Chondrocyte (in vitro differentiated cells): ENCODE measurements around the gene IGSF9. TPM values are rescaled to one million over a fixed set of nuclear protein-coding genes. Genes with fewer than 3 reads are reported as not detected.

Experiments used
- DNase-seq: peaks from one replicate; pipeline ENCODE4 v3.0.0; 2021; ENCODE audit warnings: mixed read lengths, low spot score
- H3K27ac Mint-ChIP-seq: one replicate; pipeline ENCODE4 v1.8.0; 2021; ENCODE audit warnings: mild to moderate bottlenecking, moderate library complexity, mixed read lengths; ENCODE audit not compliant: unreplicated experiment
- H3K27me3 Mint-ChIP-seq: 2 replicates; pipeline ENCODE4 v1.8.0; 2021; ENCODE audit warnings: low read depth, mixed read lengths
- H3K36me3 Mint-ChIP-seq: 2 replicates; pipeline ENCODE4 v1.8.0; 2021; ENCODE audit warnings: low read depth, mixed read lengths
- H3K4me1 Mint-ChIP-seq: 2 replicates; pipeline ENCODE4 v1.8.0; 2021; ENCODE audit warnings: low read depth, mild to moderate bottlenecking, mixed read lengths
- H3K4me3 Mint-ChIP-seq: one replicate; pipeline ENCODE4 v1.8.0; 2021; ENCODE audit warnings: mild to moderate bottlenecking, moderate library complexity, mixed read lengths; ENCODE audit not compliant: unreplicated experiment
- H3K9me3 Mint-ChIP-seq: 2 replicates; pipeline ENCODE4 v1.8.0; 2021; ENCODE audit warnings: low read depth, mixed read lengths
- total RNA-seq: library from RNA; stranded (reverse); gene quantifications from 3 replicates; pipeline ENCODE4 v1.2.1, GENCODE V29; 2021
- TF ChIP-seq, protein P1 (sequence below): fragments of 200-600 bp; sonication (generic); IDR thresholded peaks from 2 replicates; pipeline ENCODE4 v1.5.0; 2021; ENCODE audit warnings: antibody characterized with exemption, mild to moderate bottlenecking, moderate library complexity

Gene IGSF9
- total RNA-seq, 1 donor from 2014 or later: not detected

DNA sequence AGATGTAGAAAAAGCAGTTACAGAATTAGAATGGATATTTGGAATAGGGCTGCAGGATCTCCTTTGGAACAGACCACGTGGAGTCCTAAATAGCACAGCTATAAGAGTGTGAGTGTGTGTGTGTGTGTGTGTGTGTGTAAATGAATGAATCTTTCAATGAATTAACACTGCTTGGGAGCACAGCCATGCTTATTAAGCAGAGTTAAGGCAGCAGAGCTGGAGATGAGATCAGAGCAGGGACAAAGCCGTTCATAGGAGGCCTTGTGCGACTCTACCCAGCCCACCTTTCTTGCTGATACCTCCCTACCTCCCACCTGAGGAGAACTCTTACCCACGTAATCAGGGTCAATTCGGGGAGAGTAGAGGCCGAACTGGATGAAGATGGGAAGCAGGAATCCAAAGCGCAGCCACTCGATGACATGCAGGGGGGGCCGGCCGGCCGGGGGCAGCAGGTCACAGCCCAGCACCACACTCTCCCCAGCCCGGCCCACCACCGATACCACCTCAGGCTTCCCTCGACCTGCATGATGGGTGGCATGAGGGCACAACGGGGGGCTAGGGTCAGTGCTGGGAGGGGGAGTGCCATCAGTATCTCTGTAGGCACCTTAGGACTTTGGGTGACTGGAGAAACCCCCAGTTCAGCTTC lies 2.7 kb downstream of the IGSF9 start:
- H3K9me3 Mint-ChIP-seq: no peaks in the 10 kb centered on the region
- no peaks in the 10 kb centered on the region for H3K36me3 Mint-ChIP-seq
- H3K27me3 Mint-ChIP-seq: peaks cover 42% of the 10 kb centered on the region
- no peak overlapping the region for H3K4me3 Mint-ChIP-seq
- peaks cover 13% of the 10 kb centered on the region for H3K4me1 Mint-ChIP-seq
- TF ChIP-seq, protein P1, sequence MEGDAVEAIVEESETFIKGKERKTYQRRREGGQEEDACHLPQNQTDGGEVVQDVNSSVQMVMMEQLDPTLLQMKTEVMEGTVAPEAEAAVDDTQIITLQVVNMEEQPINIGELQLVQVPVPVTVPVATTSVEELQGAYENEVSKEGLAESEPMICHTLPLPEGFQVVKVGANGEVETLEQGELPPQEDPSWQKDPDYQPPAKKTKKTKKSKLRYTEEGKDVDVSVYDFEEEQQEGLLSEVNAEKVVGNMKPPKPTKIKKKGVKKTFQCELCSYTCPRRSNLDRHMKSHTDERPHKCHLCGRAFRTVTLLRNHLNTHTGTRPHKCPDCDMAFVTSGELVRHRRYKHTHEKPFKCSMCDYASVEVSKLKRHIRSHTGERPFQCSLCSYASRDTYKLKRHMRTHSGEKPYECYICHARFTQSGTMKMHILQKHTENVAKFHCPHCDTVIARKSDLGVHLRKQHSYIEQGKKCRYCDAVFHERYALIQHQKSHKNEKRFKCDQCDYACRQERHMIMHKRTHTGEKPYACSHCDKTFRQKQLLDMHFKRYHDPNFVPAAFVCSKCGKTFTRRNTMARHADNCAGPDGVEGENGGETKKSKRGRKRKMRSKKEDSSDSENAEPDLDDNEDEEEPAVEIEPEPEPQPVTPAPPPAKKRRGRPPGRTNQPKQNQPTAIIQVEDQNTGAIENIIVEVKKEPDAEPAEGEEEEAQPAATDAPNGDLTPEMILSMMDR: no peak
- DNase-seq: no peak
- no peak overlapping the region for H3K27ac Mint-ChIP-seq

GRCh38 chr1:159941591-159942560 lies 3.5 kb downstream of the IGSF9 start:
- no peak overlapping the region for H3K27ac Mint-ChIP-seq
- DNase-seq: no peak
- H3K36me3 Mint-ChIP-seq: no peaks in the 10 kb centered on the region

DNA sequence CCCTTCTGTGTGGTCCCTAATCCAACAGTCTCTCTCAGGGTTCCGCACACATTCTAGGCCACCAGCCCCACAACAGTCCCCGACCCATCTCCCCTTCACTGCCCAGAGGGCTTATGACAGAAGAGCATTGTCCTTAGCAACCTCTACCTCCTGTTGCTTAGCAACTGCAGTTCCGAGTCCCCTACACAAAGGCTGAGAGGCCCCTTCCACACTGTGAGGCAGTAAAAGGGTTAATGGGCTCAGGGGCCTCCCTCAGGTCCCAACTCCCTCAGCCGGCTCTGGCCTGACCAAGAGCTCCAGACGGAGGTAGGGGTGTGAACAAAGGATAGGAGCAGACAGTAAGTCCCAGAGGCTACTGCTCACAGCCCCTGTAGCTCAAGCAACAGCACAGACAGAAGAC lies 4.3 kb downstream of the IGSF9 start:
- Mint-ChIP-seq H3K4me3 (no peak overlapping the region), H3K4me1 (peaks cover 13% of the 10 kb centered on the region), H3K9me3 (no peaks in the 10 kb centered on the region), H3K27me3 (peaks cover 41% of the 10 kb centered on the region), H3K27ac (no peak overlapping the region), H3K36me3 (no peaks in the 10 kb centered on the region)
- TF ChIP-seq, protein P1: no peak
- no peak for DNase-seq

More at GRCh38 chr1:159941591-159942560, 3.5 kb downstream of the IGSF9 start:
- peaks cover 13% of the 10 kb centered on the region for H3K4me1 Mint-ChIP-seq
- H3K27me3 Mint-ChIP-seq: peaks cover 42% of the 10 kb centered on the region
- TF ChIP-seq, protein P1: no peak
- H3K9me3 Mint-ChIP-seq: no peaks in the 10 kb centered on the region
- no peak overlapping the region for H3K4me3 Mint-ChIP-seq

DNA sequence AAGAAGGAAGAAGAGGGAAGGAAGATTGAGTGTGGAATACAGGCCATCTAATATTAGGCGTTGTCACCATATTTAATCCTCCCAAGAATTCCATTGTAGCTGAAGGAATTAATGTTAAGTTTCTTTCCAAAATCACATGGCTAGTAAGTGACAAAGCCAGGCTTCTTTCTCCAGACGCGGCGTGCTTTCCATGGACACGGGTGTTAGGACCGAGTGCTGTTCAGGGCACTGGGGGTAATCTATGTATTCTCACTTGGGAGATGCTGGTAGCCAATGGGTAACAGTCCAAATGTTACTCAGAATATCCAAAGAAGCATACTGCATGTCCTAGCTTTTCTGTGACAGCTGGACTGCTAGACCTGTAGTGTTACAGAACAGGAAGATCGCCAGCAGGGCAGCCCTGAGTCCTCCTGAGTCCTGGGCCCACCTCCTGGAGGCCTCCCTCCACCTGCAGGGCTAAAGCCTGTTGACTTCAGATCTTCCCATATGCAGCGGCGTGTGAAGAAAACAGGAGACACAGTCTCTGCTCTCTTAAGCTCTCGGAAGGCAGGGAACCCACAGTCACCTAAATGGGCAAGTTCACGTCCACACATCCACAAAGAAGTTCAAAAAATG lies 5.3 kb downstream of the IGSF9 start:
- no peaks in the 10 kb centered on the region for H3K36me3 Mint-ChIP-seq
- peaks cover 45% of the 10 kb centered on the region for H3K27me3 Mint-ChIP-seq
- H3K4me3 Mint-ChIP-seq: no peak overlapping the region
- H3K9me3 Mint-ChIP-seq: no peaks in the 10 kb centered on the region
- H3K27ac Mint-ChIP-seq: no peak overlapping the region
- TF ChIP-seq, protein P1: no peak
- H3K4me1 Mint-ChIP-seq: peaks cover 5% of the 10 kb centered on the region
- no peak for DNase-seq

- Mint-ChIP-seq H3K36me3 (no peaks in the 10 kb centered on the region), H3K27me3 (peaks cover 44% of the 10 kb centered on the region), H3K9me3 (no peaks in the 10 kb centered on the region), H3K27ac (no peak overlapping the region), H3K4me3 (no peak overlapping the region), H3K4me1 (no peaks in the 10 kb centered on the region)
- TF ChIP-seq, protein P1: no peak
- DNase-seq: no peak
Measured at GRCh38 chr1:159939678-159940002, 5.8 kb downstream of the IGSF9 start.
